CD4-positive, CD25-positive, alpha-beta regulatory T cell (primary cell): Measurements from ENCODE around the gene SNX8. TPM values are rescaled to one million over a fixed set of nuclear protein-coding genes. Genes with fewer than 3 reads are reported as not detected.

Experiments
- ATAC-seq, 2 donors: fragments of 150-1000 bp; cut with Tn5 transposase; one replicate each; pipeline ENCODE4 v1.10.0; 2021; ENCODE audit warnings: low read depth in 2 of 2, moderate number of reproducible peaks in 2 of 2, moderate library complexity in 1 of 2
- DNase-seq, 3 donors: peaks; one replicate each; pipeline versions ENCODE4 v3.0.0 to v3.0.0-alpha.2; 2012 to 2022; ENCODE audit warnings: mixed read lengths in 1 of 3
- H3K27ac ChIP-seq: one replicate; pipeline ENCODE4 v1.7.0; 2013; ENCODE audit warnings: mild to moderate bottlenecking, low read length; ENCODE audit not compliant: insufficient read depth, poor library complexity, severe bottlenecking
- H3K27me3 ChIP-seq: one replicate; pipeline ENCODE4 v1.7.0; 2013; ENCODE audit warnings: low read length; ENCODE audit not compliant: control insufficient read depth, insufficient read depth
- H3K36me3 ChIP-seq: one replicate; pipeline ENCODE4 v1.7.0; 2013; ENCODE audit warnings: mild to moderate bottlenecking, low read length, moderate library complexity; ENCODE audit not compliant: control insufficient read depth, insufficient read depth
- H3K4me1 ChIP-seq: 2 replicates; pipeline ENCODE4 v1.7.0; 2013; ENCODE audit warnings: mild to moderate bottlenecking, low read length; ENCODE audit not compliant: insufficient read depth, control insufficient read depth, poor library complexity, severe bottlenecking
- H3K4me3 ChIP-seq: one replicate; pipeline ENCODE4 v1.7.0; 2013; ENCODE audit warnings: low read depth, mild to moderate bottlenecking, low read length, moderate library complexity
- H3K9me3 ChIP-seq, 2 experiments: 1 replicate in 1 of 2; 2 replicates in 1 of 2; pipeline ENCODE4 v1.7.0; 2013; ENCODE audit warnings: low read length in 2 of 2, mild to moderate bottlenecking in 1 of 2, moderate library complexity in 1 of 2; ENCODE audit not compliant: control insufficient read depth in 2 of 2
- H3K27ac Mint-ChIP-seq, 3 donors: one replicate each; pipeline ENCODE4 v1.8.0; 2020 to 2022; ENCODE audit warnings: mild to moderate bottlenecking in 3 of 3, mixed read lengths in 3 of 3, moderate library complexity in 2 of 3
- H3K27me3 Mint-ChIP-seq: one replicate; pipeline ENCODE4 v1.8.0; 2022; ENCODE audit warnings: mild to moderate bottlenecking, mixed read lengths
- H3K36me3 Mint-ChIP-seq: one replicate; pipeline ENCODE4 v1.8.0; 2020; ENCODE audit warnings: mixed read lengths
- H3K4me1 Mint-ChIP-seq, 4 donors: one replicate each; pipeline ENCODE4 v1.8.0; 2020 to 2022; ENCODE audit warnings: mixed read lengths in 4 of 4, mild to moderate bottlenecking in 1 of 4
- H3K4me3 Mint-ChIP-seq, 4 donors: one replicate each; pipeline ENCODE4 v1.8.0; 2020 to 2022; ENCODE audit warnings: mild to moderate bottlenecking in 4 of 4, mixed read lengths in 4 of 4, moderate library complexity in 3 of 4
- H3K9me3 Mint-ChIP-seq, 7 donors: one replicate each; pipeline ENCODE4 v1.8.0; 2020 to 2022; ENCODE audit warnings: mixed read lengths in 7 of 7, mild to moderate bottlenecking in 3 of 7, moderate library complexity in 2 of 7
- polyA plus RNA-seq, 4 donors: library from polyadenylated mRNA; unstranded; fragments of 300-500 nt; fragmentation: Illumina TruSeq; gene quantifications; one replicate each; pipeline ENCODE4 v1.2.3, GENCODE V29; 2021
- total RNA-seq: library from RNA; stranded (reverse); gene quantifications from one replicate; pipeline ENCODE4 v1.2.3, GENCODE V29; 2022

SNX8 gene
- total and polyA plus RNA-seq, 5 donors from 2014 or later: 5.7 to 14.5 (median 9.5) TPM

- no peaks in the 10 kb centered on the region for H3K9me3 Mint-ChIP-seq
- DNase-seq: no peak
- H3K36me3 Mint-ChIP-seq: peaks cover 7% of the 10 kb centered on the region
- peak overlapping the region; percentile 15 to 76 (median 30) for H3K4me3 Mint-ChIP-seq
- peaks cover 0 to 51% (median 17%) of the 10 kb centered on the region in 4 donors for H3K4me1 Mint-ChIP-seq
- H3K4me3 ChIP-seq: no peak overlapping the region
- H3K27me3 ChIP-seq: no peaks in the 10 kb centered on the region
- H3K27ac ChIP-seq: no peak overlapping the region
- peaks cover 28% of the 10 kb centered on the region for H3K36me3 ChIP-seq
- H3K9me3 ChIP-seq: no peaks in the 10 kb centered on the region
- no peak for ATAC-seq
- H3K27me3 Mint-ChIP-seq: no peaks in the 10 kb centered on the region
- H3K4me1 ChIP-seq: peaks cover 28% of the 10 kb centered on the region
- peak overlapping the region in 2 of 3 donors; percentile 64 to 71 for H3K27ac Mint-ChIP-seq
Observed at GRCh38 chr7:2229467-2229866, 84.8 kb downstream of the SNX8 start.

- Mint-ChIP-seq H3K27ac (peak overlapping the region in 1 of 3 donors; percentile 69), H3K9me3 (no peaks in the 10 kb centered on the region), H3K4me3 (peak overlapping the region in 1 of 4 donors; percentile 38), H3K27me3 (no peaks in the 10 kb centered on the region), H3K36me3 (peaks cover 12% of the 10 kb centered on the region), H3K4me1 (peaks cover 0 to 50% (median 19%) of the 10 kb centered on the region in 4 donors)
- Histone ChIP-seq H3K4me3 (no peak overlapping the region), H3K9me3 (no peaks in the 10 kb centered on the region), H3K36me3 (peaks cover 33% of the 10 kb centered on the region), H3K27me3 (no peaks in the 10 kb centered on the region), H3K4me1 (peaks cover 28% of the 10 kb centered on the region), H3K27ac (no peak overlapping the region)
- DNase-seq: no peak
- no peak for ATAC-seq
Observed at GRCh38 chr7:2228921-2229320, 85.3 kb downstream of the SNX8 start.

GRCh38 chr7:2227699-2228098 lies 86.5 kb downstream of the SNX8 start:
- Histone ChIP-seq H3K9me3 (no peaks in the 10 kb centered on the region), H3K27me3 (no peaks in the 10 kb centered on the region), H3K4me1 (peaks cover 23% of the 10 kb centered on the region), H3K4me3 (no peak overlapping the region), H3K27ac (no peak overlapping the region), H3K36me3 (peaks cover 33% of the 10 kb centered on the region)
- no peak overlapping the region for H3K27ac Mint-ChIP-seq
- H3K27me3 Mint-ChIP-seq: no peaks in the 10 kb centered on the region
- no peak overlapping the region for H3K4me3 Mint-ChIP-seq
- DNase-seq: no peak
- H3K36me3 Mint-ChIP-seq: peaks cover 12% of the 10 kb centered on the region
- no peaks in the 10 kb centered on the region for H3K9me3 Mint-ChIP-seq
- H3K4me1 Mint-ChIP-seq: peaks cover 0 to 41% (median 16%) of the 10 kb centered on the region in 4 donors
- no peak for ATAC-seq

- Mint-ChIP-seq H3K4me1 (peaks cover 0 to 29% (median 10%) of the 10 kb centered on the region in 4 donors), H3K4me3 (no peak overlapping the region), H3K9me3 (no peaks in the 10 kb centered on the region), H3K27me3 (no peaks in the 10 kb centered on the region), H3K36me3 (peaks cover 15% of the 10 kb centered on the region), H3K27ac (no peak overlapping the region)
- Histone ChIP-seq H3K9me3 (no peaks in the 10 kb centered on the region), H3K4me1 (peaks cover 8% of the 10 kb centered on the region), H3K27me3 (no peaks in the 10 kb centered on the region), H3K27ac (no peak overlapping the region), H3K4me3 (no peak overlapping the region), H3K36me3 (peaks cover 41% of the 10 kb centered on the region)
- ATAC-seq (no peak), DNase-seq (no peak)
Observed at GRCh38 chr7:2225830-2226229, 88.4 kb downstream of the SNX8 start.

- peaks cover 15% of the 10 kb centered on the region for H3K36me3 Mint-ChIP-seq
- no peak overlapping the region for H3K4me3 Mint-ChIP-seq
- Histone ChIP-seq H3K27ac (no peak overlapping the region), H3K27me3 (no peaks in the 10 kb centered on the region), H3K36me3 (peaks cover 41% of the 10 kb centered on the region), H3K4me3 (no peak overlapping the region), H3K9me3 (no peaks in the 10 kb centered on the region), H3K4me1 (peaks cover 3% of the 10 kb centered on the region)
- ATAC-seq (no peak), DNase-seq (no peak)
- peaks cover 0 to 24% (median 10%) of the 10 kb centered on the region in 4 donors for H3K4me1 Mint-ChIP-seq
- no peaks in the 10 kb centered on the region for H3K9me3 Mint-ChIP-seq
- no peaks in the 10 kb centered on the region for H3K27me3 Mint-ChIP-seq
- no peak overlapping the region for H3K27ac Mint-ChIP-seq
Observed at GRCh38 chr7:2225336-2225735, 88.9 kb downstream of the SNX8 start.

GRCh38 chr7:2224934-2225333 lies 89.3 kb downstream of the SNX8 start:
- H3K9me3 Mint-ChIP-seq: no peaks in the 10 kb centered on the region
- H3K36me3 Mint-ChIP-seq: peaks cover 13% of the 10 kb centered on the region
- no peak overlapping the region for H3K27ac Mint-ChIP-seq

GRCh38 chr7:2224491-2224928 lies 89.7 kb downstream of the SNX8 start:
- Histone ChIP-seq H3K36me3 (peaks cover 41% of the 10 kb centered on the region), H3K27ac (no peak overlapping the region), H3K4me1 (no peaks in the 10 kb centered on the region), H3K27me3 (no peaks in the 10 kb centered on the region), H3K9me3 (no peaks in the 10 kb centered on the region), H3K4me3 (no peak overlapping the region)
- Mint-ChIP-seq H3K4me3 (peak overlapping the region in 1 of 4 donors; percentile 44), H3K27me3 (no peaks in the 10 kb centered on the region), H3K9me3 (no peaks in the 10 kb centered on the region), H3K4me1 (peaks cover 0 to 16% (median 3%) of the 10 kb centered on the region in 4 donors), H3K36me3 (peaks cover 12% of the 10 kb centered on the region), H3K27ac (peak overlapping the region in 1 of 3 donors; percentile 75)
- ATAC-seq (no peak), DNase-seq (no peak)

More at GRCh38 chr7:2224934-2225333, 89.3 kb downstream of the SNX8 start:
- H3K4me3 Mint-ChIP-seq: no peak overlapping the region
- Histone ChIP-seq H3K27me3 (no peaks in the 10 kb centered on the region), H3K4me3 (no peak overlapping the region), H3K36me3 (peaks cover 41% of the 10 kb centered on the region), H3K27ac (no peak overlapping the region), H3K9me3 (no peaks in the 10 kb centered on the region), H3K4me1 (no peaks in the 10 kb centered on the region)
- H3K4me1 Mint-ChIP-seq: peaks cover 0 to 20% (median 6%) of the 10 kb centered on the region in 4 donors
- ATAC-seq (no peak), DNase-seq (no peak)
- no peaks in the 10 kb centered on the region for H3K27me3 Mint-ChIP-seq

- H3K27ac ChIP-seq: no peak overlapping the region
- H3K36me3 ChIP-seq: peaks cover 37% of the 10 kb centered on the region
- H3K27me3 ChIP-seq: no peaks in the 10 kb centered on the region
- H3K27me3 Mint-ChIP-seq: no peaks in the 10 kb centered on the region
- peaks cover 0 to 14% (median 3%) of the 10 kb centered on the region in 4 donors for H3K4me1 Mint-ChIP-seq
- no peak overlapping the region for H3K27ac Mint-ChIP-seq
- ATAC-seq: no peak
- DNase-seq: no peak
- no peak overlapping the region for H3K4me3 ChIP-seq
- no peaks in the 10 kb centered on the region for H3K9me3 ChIP-seq
- no peak overlapping the region for H3K4me3 Mint-ChIP-seq
- no peaks in the 10 kb centered on the region for H3K4me1 ChIP-seq
- peaks cover 0 to 1% (median 0%) of the 10 kb centered on the region in 7 donors for H3K9me3 Mint-ChIP-seq
- peaks cover 12% of the 10 kb centered on the region for H3K36me3 Mint-ChIP-seq
Observed at GRCh38 chr7:2223321-2223720, 90.9 kb downstream of the SNX8 start.
